Neural cell (in vitro differentiated cells): Measurements from ENCODE around the gene ABHD11. TPM values are rescaled to one million over a fixed set of nuclear protein-coding genes. Genes with fewer than 3 reads are reported as not detected.

Experiments used
- H2AFZ ChIP-seq: fragments of 200-600, 300-800 bp; sonication (generic), shearing (Covaris generic); 2 replicates; pipeline ENCODE4 v1.6.0; 2014; ENCODE audit warnings: low read depth, mild to moderate bottlenecking, antibody characterized with exemption, low read length, moderate library complexity
- H3F3A ChIP-seq: fragments of 200-600 bp; shearing (Covaris generic); 2 replicates; pipeline ENCODE4 v1.6.1; 2016; ENCODE audit warnings: mild to moderate bottlenecking, moderate library complexity, mixed read lengths, antibody characterized with exemption, low read length; ENCODE audit not compliant: insufficient read depth, poor library complexity, severe bottlenecking
- H3K27ac ChIP-seq: fragments of 200-600, 300-800 bp; sonication (generic), shearing (Covaris generic); 2 replicates; pipeline ENCODE4 v1.5.1; 2014; ENCODE audit warnings: mild to moderate bottlenecking, low read length, moderate library complexity
- H3K27me3 ChIP-seq: fragments of 300-800, 200-600 bp; sonication (generic), shearing (Covaris generic); 2 replicates; pipeline ENCODE4 v1.6.0; 2014; ENCODE audit warnings: mild to moderate bottlenecking, low read depth, low read length, moderate library complexity; ENCODE audit not compliant: insufficient read depth
- H3K36me3 ChIP-seq: fragments of 300-800, 200-600 bp; sonication (generic), shearing (Covaris generic); 2 replicates; pipeline ENCODE4 v1.5.1; 2014; ENCODE audit warnings: mild to moderate bottlenecking, antibody characterized with exemption, low read length, moderate library complexity; ENCODE audit not compliant: insufficient read depth
- H3K4me2 ChIP-seq: fragments of 300-800, 200-600 bp; sonication (generic), shearing (Covaris generic); 2 replicates; pipeline ENCODE4 v1.6.0; 2014; ENCODE audit warnings: mild to moderate bottlenecking, low read length
- H3K4me3 ChIP-seq: fragments of 300-800, 200-600 bp; sonication (generic), shearing (Covaris generic); 2 replicates; pipeline ENCODE4 v1.5.1; 2014; ENCODE audit warnings: mild to moderate bottlenecking, low read length, moderate library complexity
- H3K79me2 ChIP-seq: fragments of 200-600 bp; shearing (Covaris generic); replicated peaks from 2 replicates; pipeline ENCODE4 v1.6.0; 2014; ENCODE audit warnings: mild to moderate bottlenecking, low read length, moderate library complexity; ENCODE audit not compliant: insufficient read depth
- H3K9ac ChIP-seq: fragments of 300-800, 200-600 bp; sonication (generic), shearing (Covaris generic); 2 replicates; pipeline ENCODE4 v1.6.1; 2016; ENCODE audit warnings: mild to moderate bottlenecking, low read length, mixed read lengths
- H3K9me2 ChIP-seq: fragments of 200-600 bp; shearing (Covaris generic); 2 replicates; pipeline ENCODE4 v1.6.1; 2016; ENCODE audit warnings: mild to moderate bottlenecking, low read length, mixed read lengths; ENCODE audit not compliant: insufficient read depth
- H3K9me3 ChIP-seq: fragments of 200-600, 300-800 bp; sonication (generic), shearing (Covaris generic); 2 replicates; pipeline ENCODE4 v1.6.1; 2016; ENCODE audit warnings: mild to moderate bottlenecking, mixed run types, low read length, moderate library complexity, mixed read lengths
- H4K20me1 ChIP-seq: fragments of 200-600 bp; shearing (Covaris generic); 2 replicates; pipeline ENCODE4 v1.6.1; 2016; ENCODE audit warnings: mild to moderate bottlenecking, mixed run types; ENCODE audit not compliant: insufficient read depth
- EP300 ChIP-seq: fragments of 450-650 bp; conservative IDR thresholded peaks from 2 replicates; pipeline ENCODE4 v1.6.1; 2014; ENCODE audit warnings: antibody characterized with exemption, mild to moderate bottlenecking, moderate library complexity; ENCODE audit not compliant: poor library complexity, severe bottlenecking
- EZH2 ChIP-seq: fragments of 200-600, 300-800 bp; shearing (Covaris generic), sonication (generic); IDR thresholded peaks from 2 replicates; pipeline ENCODE4 v1.6.1; 2014; ENCODE audit warnings: antibody characterized with exemption, low read length, borderline replicate concordance, mild to moderate bottlenecking; ENCODE audit not compliant: insufficient read depth, poor library complexity, severe bottlenecking
- MXI1 ChIP-seq: fragments of 450-650 bp; conservative IDR thresholded peaks from 2 replicates; pipeline ENCODE4 v1.6.1; 2014; ENCODE audit warnings: antibody characterized with exemption, mild to moderate bottlenecking; ENCODE audit not compliant: poor library complexity, severe bottlenecking
- POLR2AphosphoS5 ChIP-seq: IDR thresholded peaks from 2 replicates; pipeline ENCODE4 v1.6.1; 2012
- RAD21 ChIP-seq: fragments of 450-650 bp; conservative IDR thresholded peaks from 2 replicates; pipeline ENCODE4 v1.6.1; 2014; ENCODE audit warnings: antibody characterized with exemption, mild to moderate bottlenecking, moderate library complexity
- SMC3 ChIP-seq: fragments of 450-650 bp; conservative IDR thresholded peaks from 2 replicates; pipeline ENCODE4 v1.6.1; 2014; ENCODE audit warnings: antibody characterized with exemption, mild to moderate bottlenecking, moderate library complexity; ENCODE audit not compliant: poor library complexity
- TAF1 ChIP-seq: IDR thresholded peaks from 2 replicates; pipeline ENCODE4 v1.6.1; 2012; ENCODE audit warnings: low read depth
- polyA plus RNA-seq: library from polyadenylated mRNA; depleted of rRNA; stranded (reverse); fragments of >200 nt; gene quantifications from 2 replicates; pipeline ENCODE4 v1.2.3, GENCODE V29; 2014
- TF ChIP-seq, protein P1 (sequence below): fragments of 450-650 bp; IDR thresholded peaks from 2 replicates; pipeline ENCODE4 v1.5.1; 2014; ENCODE audit warnings: antibody characterized with exemption, mild to moderate bottlenecking, moderate library complexity; ENCODE audit not compliant: poor library complexity, severe bottlenecking
- TF ChIP-seq, protein P2 (sequence below): IDR thresholded peaks from 2 replicates; pipeline ENCODE4 v1.6.1; 2012; ENCODE audit warnings: borderline replicate concordance

The ABHD11 gene
- polyA plus RNA-seq, 1 donor from 2014 or later = 26.0 TPM

DNA sequence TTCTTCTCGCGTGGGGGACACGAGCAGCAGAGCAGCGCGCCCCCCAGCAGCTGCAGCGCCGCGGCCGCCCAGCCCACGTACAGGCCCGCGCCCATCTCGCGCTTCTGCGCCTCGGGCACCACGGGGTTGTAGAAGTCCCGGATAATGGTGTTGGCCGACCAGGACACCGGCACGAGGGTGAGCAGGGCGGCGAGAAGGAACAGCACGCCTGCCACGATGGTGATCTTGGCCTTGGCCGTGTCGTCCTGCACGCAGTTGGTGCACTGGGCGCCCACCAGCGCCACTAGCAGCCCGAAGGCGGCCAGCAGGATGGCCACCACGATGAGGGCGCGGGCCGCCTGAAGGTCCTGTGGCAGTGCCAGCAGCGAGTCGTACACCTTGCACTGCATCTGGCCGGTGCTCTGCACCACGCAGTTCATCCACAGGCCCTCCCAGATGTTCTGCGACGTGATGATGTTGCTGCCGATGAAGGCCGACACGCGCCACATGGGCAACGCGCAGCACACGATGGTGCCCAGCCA lies 30.9 kb upstream of the ABHD11 start (continued):
- TF ChIP-seq SMC3 (no peak), POLR2AphosphoS5 (no peak)

DNA sequence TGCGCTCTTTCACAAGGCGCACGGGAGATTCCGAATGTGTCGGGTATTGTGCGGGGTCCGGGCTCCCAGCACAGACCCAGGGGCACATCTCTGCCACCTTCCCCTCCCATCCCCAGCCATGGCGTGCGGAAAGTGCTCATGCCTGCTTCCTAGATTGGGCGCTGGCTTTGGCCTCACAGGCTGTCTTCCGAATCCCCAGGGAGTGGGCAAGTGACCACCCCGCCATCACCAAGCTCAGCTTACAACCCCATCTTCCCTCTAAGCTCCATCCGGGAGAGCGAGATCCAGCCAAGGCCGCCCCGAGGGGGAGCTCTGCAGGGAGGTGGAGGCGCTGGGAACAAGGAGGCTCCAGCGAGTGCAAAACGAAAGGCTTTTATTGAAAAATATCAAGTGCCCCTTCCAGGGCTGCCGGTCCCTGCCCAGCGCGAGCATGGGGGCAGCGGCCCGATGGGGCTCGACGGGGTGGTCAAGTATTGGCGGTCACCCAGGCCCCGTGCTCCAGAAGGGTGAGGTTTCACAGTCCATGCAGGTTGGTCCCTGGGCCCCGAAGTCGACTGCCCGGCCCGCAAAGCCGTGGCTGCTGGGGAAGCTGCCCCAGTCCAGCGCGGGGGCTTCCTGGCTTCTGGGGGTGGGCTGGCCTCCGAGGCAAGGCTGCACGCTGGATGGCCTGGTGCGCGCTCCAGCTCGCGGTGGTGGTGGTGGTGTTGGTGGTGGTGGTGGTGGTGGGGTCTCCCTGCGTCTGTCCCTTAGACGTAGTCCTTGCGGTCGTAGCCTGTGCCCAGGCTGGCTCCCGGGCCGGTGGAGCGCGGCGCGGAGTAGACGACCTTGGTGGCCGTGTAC lies 30.3 kb upstream of the ABHD11 start:
- peaks cover 11% of the 10 kb centered on the region for H3K27me3 ChIP-seq
- H3K4me2 ChIP-seq = no peak overlapping the region
- H3K4me3 ChIP-seq = no peak overlapping the region

More for the DNA sequence above, 30.3 kb upstream of the ABHD11 start:
- no peaks in the 10 kb centered on the region for H4K20me1 ChIP-seq
- H3K9ac ChIP-seq = no peak overlapping the region
- no peaks in the 10 kb centered on the region for H3K36me3 ChIP-seq
- H2AFZ ChIP-seq = no peak overlapping the region
- no peak for TF ChIP-seq RAD21
- TF ChIP-seq MXI1 = no peak
- TF ChIP-seq, protein P1, sequence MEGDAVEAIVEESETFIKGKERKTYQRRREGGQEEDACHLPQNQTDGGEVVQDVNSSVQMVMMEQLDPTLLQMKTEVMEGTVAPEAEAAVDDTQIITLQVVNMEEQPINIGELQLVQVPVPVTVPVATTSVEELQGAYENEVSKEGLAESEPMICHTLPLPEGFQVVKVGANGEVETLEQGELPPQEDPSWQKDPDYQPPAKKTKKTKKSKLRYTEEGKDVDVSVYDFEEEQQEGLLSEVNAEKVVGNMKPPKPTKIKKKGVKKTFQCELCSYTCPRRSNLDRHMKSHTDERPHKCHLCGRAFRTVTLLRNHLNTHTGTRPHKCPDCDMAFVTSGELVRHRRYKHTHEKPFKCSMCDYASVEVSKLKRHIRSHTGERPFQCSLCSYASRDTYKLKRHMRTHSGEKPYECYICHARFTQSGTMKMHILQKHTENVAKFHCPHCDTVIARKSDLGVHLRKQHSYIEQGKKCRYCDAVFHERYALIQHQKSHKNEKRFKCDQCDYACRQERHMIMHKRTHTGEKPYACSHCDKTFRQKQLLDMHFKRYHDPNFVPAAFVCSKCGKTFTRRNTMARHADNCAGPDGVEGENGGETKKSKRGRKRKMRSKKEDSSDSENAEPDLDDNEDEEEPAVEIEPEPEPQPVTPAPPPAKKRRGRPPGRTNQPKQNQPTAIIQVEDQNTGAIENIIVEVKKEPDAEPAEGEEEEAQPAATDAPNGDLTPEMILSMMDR = no peak
- TF ChIP-seq EP300 = no peak
- TF ChIP-seq POLR2AphosphoS5 = no peak
- TF ChIP-seq SMC3 = no peak
- TF ChIP-seq, protein P2, sequence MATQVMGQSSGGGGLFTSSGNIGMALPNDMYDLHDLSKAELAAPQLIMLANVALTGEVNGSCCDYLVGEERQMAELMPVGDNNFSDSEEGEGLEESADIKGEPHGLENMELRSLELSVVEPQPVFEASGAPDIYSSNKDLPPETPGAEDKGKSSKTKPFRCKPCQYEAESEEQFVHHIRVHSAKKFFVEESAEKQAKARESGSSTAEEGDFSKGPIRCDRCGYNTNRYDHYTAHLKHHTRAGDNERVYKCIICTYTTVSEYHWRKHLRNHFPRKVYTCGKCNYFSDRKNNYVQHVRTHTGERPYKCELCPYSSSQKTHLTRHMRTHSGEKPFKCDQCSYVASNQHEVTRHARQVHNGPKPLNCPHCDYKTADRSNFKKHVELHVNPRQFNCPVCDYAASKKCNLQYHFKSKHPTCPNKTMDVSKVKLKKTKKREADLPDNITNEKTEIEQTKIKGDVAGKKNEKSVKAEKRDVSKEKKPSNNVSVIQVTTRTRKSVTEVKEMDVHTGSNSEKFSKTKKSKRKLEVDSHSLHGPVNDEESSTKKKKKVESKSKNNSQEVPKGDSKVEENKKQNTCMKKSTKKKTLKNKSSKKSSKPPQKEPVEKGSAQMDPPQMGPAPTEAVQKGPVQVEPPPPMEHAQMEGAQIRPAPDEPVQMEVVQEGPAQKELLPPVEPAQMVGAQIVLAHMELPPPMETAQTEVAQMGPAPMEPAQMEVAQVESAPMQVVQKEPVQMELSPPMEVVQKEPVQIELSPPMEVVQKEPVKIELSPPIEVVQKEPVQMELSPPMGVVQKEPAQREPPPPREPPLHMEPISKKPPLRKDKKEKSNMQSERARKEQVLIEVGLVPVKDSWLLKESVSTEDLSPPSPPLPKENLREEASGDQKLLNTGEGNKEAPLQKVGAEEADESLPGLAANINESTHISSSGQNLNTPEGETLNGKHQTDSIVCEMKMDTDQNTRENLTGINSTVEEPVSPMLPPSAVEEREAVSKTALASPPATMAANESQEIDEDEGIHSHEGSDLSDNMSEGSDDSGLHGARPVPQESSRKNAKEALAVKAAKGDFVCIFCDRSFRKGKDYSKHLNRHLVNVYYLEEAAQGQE = no peak
- TF ChIP-seq TAF1 = no peak
- TF ChIP-seq EZH2 = no peak
- no peaks in the 10 kb centered on the region for H3F3A ChIP-seq
- no peak overlapping the region for H3K27ac ChIP-seq
- no peaks in the 10 kb centered on the region for H3K9me3 ChIP-seq
- no peaks in the 10 kb centered on the region for H3K79me2 ChIP-seq
- no peaks in the 10 kb centered on the region for H3K9me2 ChIP-seq
